ENCODE results near the gene SLC17A8. TPM values are rescaled to one million over a fixed set of nuclear protein-coding genes. Genes with fewer than 3 reads are reported as not detected.

SLC17A8 gene
- polyA plus RNA-seq, 1 donor from 2014 or later = 0.22 TPM

DNA sequence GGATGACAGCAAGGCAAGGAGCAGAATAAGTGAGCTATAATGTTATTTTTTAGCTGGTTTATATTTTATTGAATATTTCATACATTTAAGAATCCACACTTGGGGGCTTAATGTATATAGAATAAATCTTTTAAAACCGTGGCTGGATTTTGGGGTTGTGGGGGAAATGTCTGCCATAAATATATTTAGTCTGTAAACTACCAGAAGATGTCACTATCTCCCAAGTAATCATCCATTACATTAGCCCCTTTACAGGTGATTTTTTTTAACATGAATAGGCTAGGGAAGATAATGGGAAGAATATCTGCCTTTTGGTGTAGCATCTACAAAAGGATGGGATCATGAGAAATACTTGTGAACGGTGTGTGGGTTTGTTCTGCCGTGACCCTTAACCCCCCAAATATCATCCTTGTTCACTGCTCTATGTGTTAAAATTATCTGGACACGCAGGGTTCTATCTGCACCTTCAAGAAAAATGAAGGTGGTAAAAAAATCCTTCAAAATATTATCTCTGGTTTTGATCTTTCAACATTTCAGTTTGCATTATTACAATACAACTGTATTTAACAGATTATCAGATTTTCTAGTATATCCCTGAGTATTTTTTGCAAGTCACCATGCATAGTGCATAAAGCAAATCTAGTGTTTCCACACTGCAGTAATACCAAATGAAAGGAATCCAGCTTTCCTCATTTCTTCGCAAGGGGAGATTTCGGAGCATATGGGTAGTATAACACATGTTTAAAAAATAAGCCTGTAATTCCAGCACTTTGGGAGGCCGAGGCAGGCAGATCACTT is 8.0 kb upstream of the SLC17A8 start:
- Histone ChIP-seq H3K9ac (ENCODE audit: low read length) (no peak overlapping the region), H4K20me1 (ENCODE audit: insufficient read depth) (no peaks in the 10 kb centered on the region), H3K27me3 (ENCODE audit: insufficient read depth, low read depth, low read length) (no peaks in the 10 kb centered on the region), H3K4me3 (ENCODE audit: low read length) (no peak overlapping the region), H2AFZ (ENCODE audit: low read depth, low read length) (no peak overlapping the region), H3F3A (ENCODE audit: insufficient read depth, low read length, poor library complexity, severe bottlenecking) (no peaks in the 10 kb centered on the region), H3K36me3 (ENCODE audit: insufficient read depth, low read length) (no peaks in the 10 kb centered on the region), H3K9me2 (ENCODE audit: insufficient read depth, low read length) (no peaks in the 10 kb centered on the region), H3K79me2 (replicated peaks; ENCODE audit: insufficient read depth, low read length) (no peaks in the 10 kb centered on the region), H3K9me3 (ENCODE audit: low read length) (no peaks in the 10 kb centered on the region), H3K27ac (ENCODE audit: low read length) (no peak overlapping the region), H3K4me2 (ENCODE audit: low read length) (no peak overlapping the region)
- TF ChIP-seq EP300 (conservative IDR thresholded peaks at IDR 0.05; ENCODE audit: poor library complexity, severe bottlenecking) (no peak), POLR2AphosphoS5 (IDR thresholded peaks at IDR 0.05) (no peak), SMC3 (conservative IDR thresholded peaks at IDR 0.05; ENCODE audit: poor library complexity) (peak; percentile 91), MXI1 (conservative IDR thresholded peaks at IDR 0.05; ENCODE audit: poor library complexity, severe bottlenecking) (no peak), EZH2 (IDR thresholded peaks at IDR 0.05; ENCODE audit: borderline replicate concordance, insufficient read depth, low read length, poor library complexity, severe bottlenecking) (no peak), RAD21 (conservative IDR thresholded peaks at IDR 0.05) (peak; percentile 92), TAF1 (IDR thresholded peaks at IDR 0.05; ENCODE audit: low read depth) (no peak)
- TF ChIP-seq, protein P1, sequence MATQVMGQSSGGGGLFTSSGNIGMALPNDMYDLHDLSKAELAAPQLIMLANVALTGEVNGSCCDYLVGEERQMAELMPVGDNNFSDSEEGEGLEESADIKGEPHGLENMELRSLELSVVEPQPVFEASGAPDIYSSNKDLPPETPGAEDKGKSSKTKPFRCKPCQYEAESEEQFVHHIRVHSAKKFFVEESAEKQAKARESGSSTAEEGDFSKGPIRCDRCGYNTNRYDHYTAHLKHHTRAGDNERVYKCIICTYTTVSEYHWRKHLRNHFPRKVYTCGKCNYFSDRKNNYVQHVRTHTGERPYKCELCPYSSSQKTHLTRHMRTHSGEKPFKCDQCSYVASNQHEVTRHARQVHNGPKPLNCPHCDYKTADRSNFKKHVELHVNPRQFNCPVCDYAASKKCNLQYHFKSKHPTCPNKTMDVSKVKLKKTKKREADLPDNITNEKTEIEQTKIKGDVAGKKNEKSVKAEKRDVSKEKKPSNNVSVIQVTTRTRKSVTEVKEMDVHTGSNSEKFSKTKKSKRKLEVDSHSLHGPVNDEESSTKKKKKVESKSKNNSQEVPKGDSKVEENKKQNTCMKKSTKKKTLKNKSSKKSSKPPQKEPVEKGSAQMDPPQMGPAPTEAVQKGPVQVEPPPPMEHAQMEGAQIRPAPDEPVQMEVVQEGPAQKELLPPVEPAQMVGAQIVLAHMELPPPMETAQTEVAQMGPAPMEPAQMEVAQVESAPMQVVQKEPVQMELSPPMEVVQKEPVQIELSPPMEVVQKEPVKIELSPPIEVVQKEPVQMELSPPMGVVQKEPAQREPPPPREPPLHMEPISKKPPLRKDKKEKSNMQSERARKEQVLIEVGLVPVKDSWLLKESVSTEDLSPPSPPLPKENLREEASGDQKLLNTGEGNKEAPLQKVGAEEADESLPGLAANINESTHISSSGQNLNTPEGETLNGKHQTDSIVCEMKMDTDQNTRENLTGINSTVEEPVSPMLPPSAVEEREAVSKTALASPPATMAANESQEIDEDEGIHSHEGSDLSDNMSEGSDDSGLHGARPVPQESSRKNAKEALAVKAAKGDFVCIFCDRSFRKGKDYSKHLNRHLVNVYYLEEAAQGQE (IDR thresholded peaks at IDR 0.05; ENCODE audit: borderline replicate concordance) = no peak
- TF ChIP-seq, protein P2, sequence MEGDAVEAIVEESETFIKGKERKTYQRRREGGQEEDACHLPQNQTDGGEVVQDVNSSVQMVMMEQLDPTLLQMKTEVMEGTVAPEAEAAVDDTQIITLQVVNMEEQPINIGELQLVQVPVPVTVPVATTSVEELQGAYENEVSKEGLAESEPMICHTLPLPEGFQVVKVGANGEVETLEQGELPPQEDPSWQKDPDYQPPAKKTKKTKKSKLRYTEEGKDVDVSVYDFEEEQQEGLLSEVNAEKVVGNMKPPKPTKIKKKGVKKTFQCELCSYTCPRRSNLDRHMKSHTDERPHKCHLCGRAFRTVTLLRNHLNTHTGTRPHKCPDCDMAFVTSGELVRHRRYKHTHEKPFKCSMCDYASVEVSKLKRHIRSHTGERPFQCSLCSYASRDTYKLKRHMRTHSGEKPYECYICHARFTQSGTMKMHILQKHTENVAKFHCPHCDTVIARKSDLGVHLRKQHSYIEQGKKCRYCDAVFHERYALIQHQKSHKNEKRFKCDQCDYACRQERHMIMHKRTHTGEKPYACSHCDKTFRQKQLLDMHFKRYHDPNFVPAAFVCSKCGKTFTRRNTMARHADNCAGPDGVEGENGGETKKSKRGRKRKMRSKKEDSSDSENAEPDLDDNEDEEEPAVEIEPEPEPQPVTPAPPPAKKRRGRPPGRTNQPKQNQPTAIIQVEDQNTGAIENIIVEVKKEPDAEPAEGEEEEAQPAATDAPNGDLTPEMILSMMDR (IDR thresholded peaks at IDR 0.05; ENCODE audit: poor library complexity, severe bottlenecking) = peak; percentile 90

DNA sequence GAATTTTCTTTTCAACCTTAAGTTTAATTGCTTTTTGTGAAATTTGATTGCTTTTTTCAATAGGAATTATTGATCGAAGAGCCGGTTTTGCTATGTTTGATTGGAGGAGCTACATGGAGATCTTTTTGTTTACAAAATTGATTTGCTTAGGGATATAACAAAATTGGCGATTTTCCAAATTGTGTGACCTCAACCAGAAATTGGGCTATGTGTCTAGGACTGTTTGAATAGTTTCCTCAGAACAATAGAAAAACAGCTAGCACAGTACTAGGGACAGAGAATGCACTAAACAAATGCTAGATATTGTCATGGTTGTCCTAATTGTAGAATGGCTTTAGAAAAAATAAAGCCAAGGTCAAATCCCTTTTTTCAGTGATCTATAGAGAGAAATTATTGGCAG is 2.4 kb downstream of the SLC17A8 start:
- H3K9me3 ChIP-seq (ENCODE audit: low read length) = no peaks in the 10 kb centered on the region
- H3K4me2 ChIP-seq (ENCODE audit: low read length) = no peak overlapping the region
- H3K9me2 ChIP-seq (ENCODE audit: insufficient read depth, low read length) = no peaks in the 10 kb centered on the region
- H3F3A ChIP-seq (ENCODE audit: insufficient read depth, low read length, poor library complexity, severe bottlenecking) = no peaks in the 10 kb centered on the region
- no peak overlapping the region for H3K4me3 ChIP-seq (ENCODE audit: low read length)
- TF ChIP-seq SMC3 (conservative IDR thresholded peaks at IDR 0.05; ENCODE audit: poor library complexity) (no peak), RAD21 (conservative IDR thresholded peaks at IDR 0.05) (no peak), EZH2 (IDR thresholded peaks at IDR 0.05; ENCODE audit: borderline replicate concordance, insufficient read depth, low read length, poor library complexity, severe bottlenecking) (no peak), MXI1 (conservative IDR thresholded peaks at IDR 0.05; ENCODE audit: poor library complexity, severe bottlenecking) (no peak), TAF1 (IDR thresholded peaks at IDR 0.05; ENCODE audit: low read depth) (no peak), EP300 (conservative IDR thresholded peaks at IDR 0.05; ENCODE audit: poor library complexity, severe bottlenecking) (no peak), POLR2AphosphoS5 (IDR thresholded peaks at IDR 0.05) (no peak)
- TF ChIP-seq, protein P1 (IDR thresholded peaks at IDR 0.05; ENCODE audit: borderline replicate concordance) = no peak
- TF ChIP-seq, protein P2 (IDR thresholded peaks at IDR 0.05; ENCODE audit: poor library complexity, severe bottlenecking) = no peak
- H2AFZ ChIP-seq (ENCODE audit: low read depth, low read length) = no peak overlapping the region
- H3K27ac ChIP-seq (ENCODE audit: low read length) = no peak overlapping the region
- no peaks in the 10 kb centered on the region for H3K79me2 ChIP-seq (replicated peaks; ENCODE audit: insufficient read depth, low read length)
- no peaks in the 10 kb centered on the region for H4K20me1 ChIP-seq (ENCODE audit: insufficient read depth)
- H3K9ac ChIP-seq (ENCODE audit: low read length) = no peak overlapping the region
- H3K36me3 ChIP-seq (ENCODE audit: insufficient read depth, low read length) = no peaks in the 10 kb centered on the region
- H3K27me3 ChIP-seq (ENCODE audit: insufficient read depth, low read depth, low read length) = no peaks in the 10 kb centered on the region
